A549 (cell line): Measurements from ENCODE around the gene ATP6AP1. TPM values are rescaled to one million over a fixed set of nuclear protein-coding genes. Genes with fewer than 3 reads are reported as not detected.

Experiments used
- ATAC-seq, 2 experiments: fragments of 200-7000 bp in 1 of 2; fragments of >200 bp in 1 of 2; cut with Nextera tagmentation in 1 of 2; cut with Tn5 transposase in 1 of 2; 3 replicates each; pipeline versions ENCODE4 v1.8.0 to v1.9.1; 2018 to 2020; ENCODE audit warnings: mild to moderate bottlenecking in 1 of 2, moderate library complexity in 1 of 2
- CTCF ChIA-PET: fragments of 300-600 bp; sonication (Branson Sonifier 250); formaldehyde crosslinking; extraction: SDS; loops from one replicate; lab custom pipeline; 2021; ENCODE audit warnings: antibody characterized with exemption, inconsistent platforms; lab: Yijun Ruan, JAX
- POLR2A ChIA-PET: fragments of 350-600 bp; formaldehyde crosslinking; extraction: SDS; loops from one replicate; lab custom pipeline; 2021; ENCODE audit warnings: antibody characterized with exemption, inconsistent platforms; lab: Yijun Ruan, JAX
- DNase-seq, 2 experiments: peaks; one replicate each; pipeline versions ENCODE4 v3.0.0 to v3.0.0-alpha.2; 2011 to 2016; ENCODE audit warnings: low read depth in 1 of 2, low spot score in 1 of 2
- FAIRE-seq: peaks from 2 replicates; lab custom pipeline; 2011; peaks lifted over from hg19 to GRCh38; lab: Jason Lieb, UNC
- H3K27ac ChIP-seq, 2 experiments: fragments of >200 bp; sonication (Bioruptor Twin); formaldehyde crosslinking; 3 replicates each; pipeline ENCODE4 v1.5.1; 2016 to 2017
- H3K4me1 ChIP-seq: fragments of >200 bp; sonication (Bioruptor Twin); formaldehyde crosslinking; 3 replicates; pipeline ENCODE4 v1.6.1; 2016
- H3K4me2 ChIP-seq: fragments of >200 bp; sonication (Bioruptor Twin); formaldehyde crosslinking; 3 replicates; pipeline ENCODE4 v1.6.1; 2016
- H3K4me3 ChIP-seq: fragments of >200 bp; sonication (Bioruptor Twin); formaldehyde crosslinking; 3 replicates; pipeline ENCODE4 v1.5.1; 2016
- H3K9me3 ChIP-seq: fragments of >200 bp; sonication (Bioruptor Twin); formaldehyde crosslinking; 3 replicates; pipeline ENCODE4 v1.6.1; 2016
- ATOH8 ChIP-seq: fragments of 250-450 bp; sonication (Bioruptor Pico); IDR thresholded peaks from 2 replicates; pipeline ENCODE4 v1.5.0; 2020; ENCODE audit warnings: low read depth, mild to moderate bottlenecking, moderate library complexity
- CBX2 ChIP-seq: fragments of 200-600 bp; sonication (generic); IDR thresholded peaks from 2 replicates; pipeline ENCODE4 v1.6.1; 2016; ENCODE audit warnings: low read depth, mild to moderate bottlenecking, borderline replicate concordance
- CBX8 ChIP-seq: fragments of 200-600 bp; sonication (generic); IDR thresholded peaks from 2 replicates; pipeline ENCODE4 v1.6.1; 2016
- E2F6 ChIP-seq: IDR thresholded peaks from 2 replicates; pipeline ENCODE4 v1.6.1; 2012; ENCODE audit warnings: low read depth, borderline replicate concordance
- FOSL2 ChIP-seq, 2 experiments: fragments of 450-650 bp in 1 of 2; fragments of >200 bp in 1 of 2; sonication (Bioruptor Twin) in 1 of 2; formaldehyde crosslinking; IDR thresholded peaks; 2 replicates each; pipeline versions ENCODE4 v1.5.0 to v1.6.1; 2016 to 2020; ENCODE audit warnings: mild to moderate bottlenecking in 1 of 2, moderate library complexity in 1 of 2
- HDAC2 ChIP-seq: fragments of 200-600 bp; sonication (generic); IDR thresholded peaks from 2 replicates; pipeline ENCODE4 v1.6.1; 2016
- HOXA7 ChIP-seq: fragments of 250-450 bp; sonication (Bioruptor Pico); IDR thresholded peaks from 2 replicates; pipeline ENCODE4 v1.5.0; 2020; ENCODE audit warnings: mild to moderate bottlenecking, moderate library complexity
- HOXB5 ChIP-seq: fragments of 250-450 bp; sonication (Bioruptor Pico); IDR thresholded peaks from 2 replicates; pipeline ENCODE4 v1.5.0; 2020; ENCODE audit warnings: mild to moderate bottlenecking, moderate library complexity
- JUNB ChIP-seq: fragments of >200 bp; sonication (Bioruptor Twin); formaldehyde crosslinking; IDR thresholded peaks from 2 replicates; pipeline ENCODE4 v1.6.1; 2016
- KDM5A ChIP-seq: fragments of 200-600 bp; sonication (generic); IDR thresholded peaks from 2 replicates; pipeline ENCODE4 v1.6.1; 2016; ENCODE audit warnings: antibody characterized with exemption, mild to moderate bottlenecking
- MAFK ChIP-seq: fragments of 450-650 bp; IDR thresholded peaks from 2 replicates; pipeline ENCODE4 v1.6.1; 2014; ENCODE audit not compliant: partially characterized antibody
- NFE2L2 ChIP-seq: fragments of 150-350 bp; conservative IDR thresholded peaks from 2 replicates; pipeline ENCODE4 v1.6.1; 2014; ENCODE audit warnings: low read length
- PHF8 ChIP-seq: fragments of 200-600 bp; sonication (generic); IDR thresholded peaks from 2 replicates; pipeline ENCODE4 v1.6.1; 2016; ENCODE audit warnings: low read depth, mild to moderate bottlenecking, antibody characterized with exemption, moderate library complexity, borderline replicate concordance
- RAD21 ChIP-seq, 2 experiments: fragments of >200 bp in 1 of 2; sonication (Bioruptor Twin) in 1 of 2; formaldehyde crosslinking in 1 of 2; IDR thresholded peaks in 1 of 2; conservative IDR thresholded peaks in 1 of 2; 2 replicates in 1 of 2; 3 replicates in 1 of 2; pipeline ENCODE4 v1.6.1; 2012 to 2018; ENCODE audit warnings: inconsistent platforms in 1 of 2
- REST ChIP-seq: fragments of 200-600 bp; sonication (generic); IDR thresholded peaks from 2 replicates; pipeline ENCODE4 v1.6.1; 2016; ENCODE audit warnings: antibody characterized with exemption, mild to moderate bottlenecking, moderate library complexity
- RNF2 ChIP-seq: fragments of 200-600 bp; sonication (generic); IDR thresholded peaks from 2 replicates; pipeline ENCODE4 v1.6.1; 2016; ENCODE audit warnings: low read depth, mild to moderate bottlenecking, antibody characterized with exemption, moderate library complexity, borderline replicate concordance
- SMC3 ChIP-seq: fragments of >200 bp; sonication (Bioruptor Twin); formaldehyde crosslinking; IDR thresholded peaks from 3 replicates; pipeline ENCODE4 v1.6.1; 2018; ENCODE audit warnings: inconsistent platforms
- TFCP2L1 ChIP-seq: fragments of 250-450 bp; sonication (Bioruptor Pico); IDR thresholded peaks from 2 replicates; pipeline ENCODE4 v1.5.0; 2021; ENCODE audit warnings: mild to moderate bottlenecking
- WGBS: methylation state at CpG from one replicate; pipeline ENCODE4 v1.1.6; 2017; ENCODE audit errors: missing lambda C conversion rate; 5-methylcytosine and 5-hydroxymethylcytosine counted together
- polyA plus RNA-seq, 4 experiments: library from polyadenylated mRNA; depleted of rRNA in 3 of 4; stranded (reverse); fragments of >200 nt; fragmentation: RNase III in 1 of 4; extraction: RNeasy Plus Mini Kit Qiagen cat#74134 plus additional on column Dnase treatment in 1 of 4; gene quantifications; 2 replicates in 3 of 4; 3 replicates in 1 of 4; pipeline ENCODE4 v1.2.3, GENCODE V29; 2011 to 2017
- TF ChIP-seq, protein P1 (sequence below): fragments of 150-350 bp; IDR thresholded peaks from 2 replicates; pipeline ENCODE4 v1.6.1; 2014; ENCODE audit warnings: low read depth, mild to moderate bottlenecking, low read length
- TF ChIP-seq, protein P2 (sequence below): fragments of >200 bp; sonication (Bioruptor Twin); formaldehyde crosslinking; IDR thresholded peaks from 2 replicates; pipeline ENCODE4 v1.6.1; 2016
- TF ChIP-seq, protein P3 (sequence below): IDR thresholded peaks from 2 replicates; pipeline ENCODE4 v1.6.1; 2012

ATP6AP1 gene
- polyA plus RNA-seq, 2 of the 4 experiments (the other 2 are of a cell fraction), result 62.6 to 81.7 TPM

DNA sequence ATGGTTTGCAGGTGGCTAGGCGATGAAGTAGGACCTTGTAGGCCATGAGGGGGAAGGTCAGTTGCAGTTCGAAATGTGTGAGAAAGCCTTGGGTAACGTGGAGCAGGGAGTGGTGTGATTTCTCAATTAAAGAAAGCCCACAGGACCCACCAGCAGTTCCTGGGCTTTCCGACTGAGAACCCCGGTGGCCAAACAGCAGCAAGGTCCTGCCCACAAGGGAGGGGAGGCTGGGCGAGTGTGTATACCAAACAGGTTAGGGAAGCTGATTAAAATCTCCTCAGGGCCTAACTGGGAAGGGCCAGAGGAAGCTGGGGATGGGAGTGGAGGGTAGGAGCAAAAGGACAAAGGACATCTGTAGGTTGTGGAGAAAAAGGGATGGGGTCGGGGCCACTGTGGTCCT, 2.4 kb downstream of the ATP6AP1 start (continued):
- TF ChIP-seq RNF2, result no peak

DNA sequence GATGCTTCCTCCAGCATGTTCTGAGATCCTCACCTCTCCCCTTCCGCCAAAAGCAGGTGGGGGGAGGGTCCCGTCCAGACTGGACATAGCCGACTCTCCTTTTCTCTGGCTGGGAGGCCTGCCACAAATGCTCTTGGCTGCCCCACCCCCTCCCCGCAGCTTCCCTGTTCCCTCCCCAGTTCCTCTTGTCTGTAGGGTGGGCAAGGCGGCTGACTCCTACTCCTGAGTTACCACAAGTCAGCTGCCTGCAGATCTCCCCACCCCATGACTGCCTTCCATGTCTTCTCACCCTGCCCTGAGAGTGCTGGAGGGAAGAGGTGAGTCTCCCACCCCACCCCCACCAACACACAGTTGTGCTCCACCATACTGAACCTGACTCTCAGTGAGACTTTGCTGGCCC, 2.9 kb downstream of the ATP6AP1 start:
- TF ChIP-seq HOXB5 (CRISPR knock-in tag) (no peak), CBX2 (no peak), MAFK (no peak), CBX8 (no peak), SMC3 (no peak), RAD21 (conservative IDR thresholded peaks at IDR 0.05 in 1 of 2, IDR thresholded peaks at IDR 0.05 in 1 of 2) (no peak), REST (no peak), FOSL2 (IDR thresholded peaks at IDR 0.05) (no peak), FOSL2 (CRISPR knock-in tag; IDR thresholded peaks at IDR 0.05) (no peak), KDM5A (no peak)
- TF ChIP-seq, protein P1, sequence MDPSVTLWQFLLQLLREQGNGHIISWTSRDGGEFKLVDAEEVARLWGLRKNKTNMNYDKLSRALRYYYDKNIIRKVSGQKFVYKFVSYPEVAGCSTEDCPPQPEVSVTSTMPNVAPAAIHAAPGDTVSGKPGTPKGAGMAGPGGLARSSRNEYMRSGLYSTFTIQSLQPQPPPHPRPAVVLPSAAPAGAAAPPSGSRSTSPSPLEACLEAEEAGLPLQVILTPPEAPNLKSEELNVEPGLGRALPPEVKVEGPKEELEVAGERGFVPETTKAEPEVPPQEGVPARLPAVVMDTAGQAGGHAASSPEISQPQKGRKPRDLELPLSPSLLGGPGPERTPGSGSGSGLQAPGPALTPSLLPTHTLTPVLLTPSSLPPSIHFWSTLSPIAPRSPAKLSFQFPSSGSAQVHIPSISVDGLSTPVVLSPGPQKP, result no peak
- TF ChIP-seq, protein P2, sequence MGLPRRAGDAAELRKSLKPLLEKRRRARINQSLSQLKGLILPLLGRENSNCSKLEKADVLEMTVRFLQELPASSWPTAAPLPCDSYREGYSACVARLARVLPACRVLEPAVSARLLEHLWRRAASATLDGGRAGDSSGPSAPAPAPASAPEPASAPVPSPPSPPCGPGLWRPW, result no peak
- Histone ChIP-seq H3K4me1 (peaks cover 14% of the 10 kb centered on the region; the same call in 2 of the 3 replicates), H3K27ac (no peak overlapping the region), H3K4me2 (no peak overlapping the region), H3K9me3 (no peaks in the 10 kb centered on the region), H3K4me3 (no peak overlapping the region)
- no peak for ATAC-seq
- POLR2A ChIA-PET, result no interaction called here
- no peak for FAIRE-seq
- CTCF ChIA-PET, result interaction anchor here (0.6 kb wide), 1 partner anchor 57 kb away, joined by 3 read pairs; the partner anchor contains the start of gene FLNA
- WGBS, result 72% methylated on average over 3 of the region's 5 CpGs
- no peak for DNase-seq

GRCh38 chrX:154432210-154432609, 3.7 kb downstream of the ATP6AP1 start:
- ChIA-PET POLR2A (no interaction called here), CTCF (interaction anchor here (0.5 to 1.7 kb wide), 4 partner anchors 16 to 487 kb away, joined by 3 to 4 read pairs (median 3); no protein-coding TSS in a partner anchor)
- no peak for ATAC-seq
- H3K4me2 ChIP-seq, result no peak overlapping the region
- no peaks in the 10 kb centered on the region for H3K9me3 ChIP-seq
- TF ChIP-seq HDAC2 (no peak), NFE2L2 (no peak)
- DNase-seq, result no peak
- 90% methylated on average over 2 of the region's 8 CpGs for WGBS
- H3K4me1 ChIP-seq, result peaks cover 14% of the 10 kb centered on the region; the same call in 2 of the 3 replicates
- H3K4me3 ChIP-seq, result no peak overlapping the region
- no peak overlapping the region for H3K27ac ChIP-seq
- no peak for FAIRE-seq

DNA sequence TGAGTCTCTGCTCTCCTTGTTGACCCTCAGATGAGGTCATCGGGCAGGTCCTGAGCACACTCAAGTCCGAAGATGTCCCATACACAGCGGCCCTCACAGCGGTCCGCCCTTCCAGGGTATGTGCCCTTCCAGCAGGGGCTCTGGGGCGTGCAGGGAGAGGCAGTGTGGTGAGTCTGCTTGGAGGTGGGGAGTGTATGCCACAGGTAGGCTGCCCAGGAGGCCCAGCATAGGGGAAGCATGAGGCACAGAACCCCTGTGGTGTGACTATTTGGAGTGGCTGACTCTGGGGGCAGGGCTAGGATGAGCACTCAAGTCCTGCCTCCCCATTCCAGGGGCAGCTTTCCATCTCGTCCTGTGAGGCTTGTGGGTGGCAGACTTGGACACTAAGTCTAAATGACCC, 5.1 kb downstream of the ATP6AP1 start:
- POLR2A ChIA-PET, result no interaction called here
- WGBS, result 85% methylated on average over 5 of the region's 7 CpGs
- FAIRE-seq, result no peak
- TF ChIP-seq HOXA7 (CRISPR knock-in tag) (no peak), JUNB (no peak), ATOH8 (no peak), PHF8 (no peak), TFCP2L1 (CRISPR knock-in tag) (no peak), FOSL2 (IDR thresholded peaks at IDR 0.05) (no peak), FOSL2 (CRISPR knock-in tag; IDR thresholded peaks at IDR 0.05) (no peak), SMC3 (no peak), E2F6 (no peak)
- TF ChIP-seq, protein P3, sequence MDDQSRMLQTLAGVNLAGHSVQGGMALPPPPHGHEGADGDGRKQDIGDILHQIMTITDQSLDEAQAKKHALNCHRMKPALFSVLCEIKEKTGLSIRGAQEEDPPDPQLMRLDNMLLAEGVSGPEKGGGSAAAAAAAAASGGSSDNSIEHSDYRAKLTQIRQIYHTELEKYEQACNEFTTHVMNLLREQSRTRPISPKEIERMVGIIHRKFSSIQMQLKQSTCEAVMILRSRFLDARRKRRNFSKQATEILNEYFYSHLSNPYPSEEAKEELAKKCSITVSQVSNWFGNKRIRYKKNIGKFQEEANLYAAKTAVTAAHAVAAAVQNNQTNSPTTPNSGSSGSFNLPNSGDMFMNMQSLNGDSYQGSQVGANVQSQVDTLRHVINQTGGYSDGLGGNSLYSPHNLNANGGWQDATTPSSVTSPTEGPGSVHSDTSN, result no peak

More for the DNA sequence above, 5.1 kb downstream of the ATP6AP1 start:
- DNase-seq, result no peak
- no peak overlapping the region for H3K27ac ChIP-seq
- no peak for ATAC-seq
- H3K4me2 ChIP-seq, result no peak overlapping the region
- peaks cover 16% of the 10 kb centered on the region; the same call in 2 of the 3 replicates for H3K4me1 ChIP-seq
- CTCF ChIA-PET, result interaction anchor here (1.7 kb wide), 1 partner anchor 17 kb away, joined by 3 read pairs; no protein-coding TSS in a partner anchor
- no peaks in the 10 kb centered on the region for H3K9me3 ChIP-seq
- H3K4me3 ChIP-seq, result no peak overlapping the region
